HEK293 (cell line): Measurements from ENCODE around the gene DPH7.

Source experiments
- BCL11A ChIP-seq: fragments of 450-650 bp; formaldehyde crosslinking; IDR thresholded peaks from 2 replicates; pipeline ENCODE4 v1.5.1; 2016; ENCODE audit warnings: low read depth, missing biosample characterization, missing genetic modification characterization
- SETDB1 ChIP-seq: IDR thresholded peaks from one replicate; pipeline ENCODE4 v1.6.1; 2017; ENCODE audit warnings: mild to moderate bottlenecking, low read length, moderate library complexity, mixed read lengths; ENCODE audit not compliant: insufficient read length
- ZEB2 ChIP-seq: fragments of 450-650 bp; formaldehyde crosslinking; IDR thresholded peaks from 2 replicates; pipeline ENCODE4 v1.5.1; 2016; ENCODE audit warnings: missing biosample characterization, missing genetic modification characterization
- ZNF133 ChIP-seq: fragments of 450-650 bp; formaldehyde crosslinking; IDR thresholded peaks from 2 replicates; pipeline ENCODE4 v1.5.1; 2016; ENCODE audit warnings: missing biosample characterization, missing genetic modification characterization
- ZNF174 ChIP-seq: fragments of 450-650 bp; formaldehyde crosslinking; IDR thresholded peaks from 2 replicates; pipeline ENCODE4 v1.5.0; 2017; ENCODE audit warnings: missing biosample characterization, mild to moderate bottlenecking, missing genetic modification characterization
- ZNF19 ChIP-seq: fragments of 450-650 bp; formaldehyde crosslinking; IDR thresholded peaks from 2 replicates; pipeline ENCODE4; 2016; ENCODE audit warnings: missing biosample characterization, missing genetic modification characterization, low read depth
- ZNF335 ChIP-seq: fragments of 450-650 bp; formaldehyde crosslinking; conservative IDR thresholded peaks from 2 replicates; pipeline ENCODE4 v1.5.1; 2016; ENCODE audit warnings: missing biosample characterization, missing genetic modification characterization
- TF ChIP-seq, protein P1 (sequence below): fragments of 450-650 bp; formaldehyde crosslinking; IDR thresholded peaks from 2 replicates; pipeline ENCODE4 v1.5.1; 2016; ENCODE audit warnings: missing biosample characterization, missing genetic modification characterization
- TF ChIP-seq, protein P2 (sequence below): fragments of 450-650 bp; formaldehyde crosslinking; IDR thresholded peaks from 2 replicates; pipeline ENCODE4 v1.5.1; 2016; ENCODE audit warnings: missing biosample characterization, missing genetic modification characterization

DNA sequence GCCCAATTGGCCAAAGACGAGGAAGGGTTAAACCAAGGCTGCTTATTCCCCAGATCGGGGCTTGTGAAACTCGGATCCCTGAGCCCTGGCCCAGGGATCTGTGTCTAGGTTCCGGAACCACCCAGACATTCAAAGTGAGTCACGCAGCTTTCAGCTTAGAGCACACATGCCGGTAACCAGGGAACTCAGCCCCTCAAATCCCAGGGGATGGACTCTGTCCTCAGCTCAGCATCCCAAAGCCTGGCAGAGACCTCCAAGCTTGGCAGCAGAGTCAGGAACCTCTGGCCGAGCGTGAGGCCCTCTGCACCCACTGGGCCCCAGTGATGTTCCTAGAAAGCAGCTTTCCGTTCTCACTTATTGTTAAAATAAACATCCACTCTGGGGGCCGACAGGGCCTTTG is 33.6 kb downstream of the DPH7 start:
- TF ChIP-seq ZNF174 (no peak), ZNF133 (tag by site-specific recombination) (no peak), ZNF19 (tag by site-specific recombination) (no peak), BCL11A (tag by site-specific recombination) (no peak), ZEB2 (tag by site-specific recombination) (no peak), SETDB1 (no peak), ZNF335 (tag by site-specific recombination) (no peak)
- TF ChIP-seq, protein P1, sequence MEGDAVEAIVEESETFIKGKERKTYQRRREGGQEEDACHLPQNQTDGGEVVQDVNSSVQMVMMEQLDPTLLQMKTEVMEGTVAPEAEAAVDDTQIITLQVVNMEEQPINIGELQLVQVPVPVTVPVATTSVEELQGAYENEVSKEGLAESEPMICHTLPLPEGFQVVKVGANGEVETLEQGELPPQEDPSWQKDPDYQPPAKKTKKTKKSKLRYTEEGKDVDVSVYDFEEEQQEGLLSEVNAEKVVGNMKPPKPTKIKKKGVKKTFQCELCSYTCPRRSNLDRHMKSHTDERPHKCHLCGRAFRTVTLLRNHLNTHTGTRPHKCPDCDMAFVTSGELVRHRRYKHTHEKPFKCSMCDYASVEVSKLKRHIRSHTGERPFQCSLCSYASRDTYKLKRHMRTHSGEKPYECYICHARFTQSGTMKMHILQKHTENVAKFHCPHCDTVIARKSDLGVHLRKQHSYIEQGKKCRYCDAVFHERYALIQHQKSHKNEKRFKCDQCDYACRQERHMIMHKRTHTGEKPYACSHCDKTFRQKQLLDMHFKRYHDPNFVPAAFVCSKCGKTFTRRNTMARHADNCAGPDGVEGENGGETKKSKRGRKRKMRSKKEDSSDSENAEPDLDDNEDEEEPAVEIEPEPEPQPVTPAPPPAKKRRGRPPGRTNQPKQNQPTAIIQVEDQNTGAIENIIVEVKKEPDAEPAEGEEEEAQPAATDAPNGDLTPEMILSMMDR (tag by site-specific recombination), result no peak
- TF ChIP-seq, protein P2, sequence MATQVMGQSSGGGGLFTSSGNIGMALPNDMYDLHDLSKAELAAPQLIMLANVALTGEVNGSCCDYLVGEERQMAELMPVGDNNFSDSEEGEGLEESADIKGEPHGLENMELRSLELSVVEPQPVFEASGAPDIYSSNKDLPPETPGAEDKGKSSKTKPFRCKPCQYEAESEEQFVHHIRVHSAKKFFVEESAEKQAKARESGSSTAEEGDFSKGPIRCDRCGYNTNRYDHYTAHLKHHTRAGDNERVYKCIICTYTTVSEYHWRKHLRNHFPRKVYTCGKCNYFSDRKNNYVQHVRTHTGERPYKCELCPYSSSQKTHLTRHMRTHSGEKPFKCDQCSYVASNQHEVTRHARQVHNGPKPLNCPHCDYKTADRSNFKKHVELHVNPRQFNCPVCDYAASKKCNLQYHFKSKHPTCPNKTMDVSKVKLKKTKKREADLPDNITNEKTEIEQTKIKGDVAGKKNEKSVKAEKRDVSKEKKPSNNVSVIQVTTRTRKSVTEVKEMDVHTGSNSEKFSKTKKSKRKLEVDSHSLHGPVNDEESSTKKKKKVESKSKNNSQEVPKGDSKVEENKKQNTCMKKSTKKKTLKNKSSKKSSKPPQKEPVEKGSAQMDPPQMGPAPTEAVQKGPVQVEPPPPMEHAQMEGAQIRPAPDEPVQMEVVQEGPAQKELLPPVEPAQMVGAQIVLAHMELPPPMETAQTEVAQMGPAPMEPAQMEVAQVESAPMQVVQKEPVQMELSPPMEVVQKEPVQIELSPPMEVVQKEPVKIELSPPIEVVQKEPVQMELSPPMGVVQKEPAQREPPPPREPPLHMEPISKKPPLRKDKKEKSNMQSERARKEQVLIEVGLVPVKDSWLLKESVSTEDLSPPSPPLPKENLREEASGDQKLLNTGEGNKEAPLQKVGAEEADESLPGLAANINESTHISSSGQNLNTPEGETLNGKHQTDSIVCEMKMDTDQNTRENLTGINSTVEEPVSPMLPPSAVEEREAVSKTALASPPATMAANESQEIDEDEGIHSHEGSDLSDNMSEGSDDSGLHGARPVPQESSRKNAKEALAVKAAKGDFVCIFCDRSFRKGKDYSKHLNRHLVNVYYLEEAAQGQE (tag by site-specific recombination), result no peak
